Activated naive CD8-positive, alpha-beta T cell (primary cell): ENCODE measurements around the gene COQ9.

ENCODE experiments used
- H3K27ac Mint-ChIP-seq: one replicate; pipeline ENCODE4 v1.8.0; 2021; ENCODE audit warnings: mixed read lengths
- H3K27me3 Mint-ChIP-seq: one replicate; pipeline ENCODE4 v1.8.0; 2021; ENCODE audit warnings: mixed read lengths
- H3K36me3 Mint-ChIP-seq: one replicate; pipeline ENCODE4 v1.8.0; 2021; ENCODE audit warnings: mixed read lengths
- H3K4me1 Mint-ChIP-seq: one replicate; pipeline ENCODE4 v1.8.0; 2021; ENCODE audit warnings: low read depth, mixed read lengths
- H3K4me3 Mint-ChIP-seq: one replicate; pipeline ENCODE4 v1.8.0; 2021; ENCODE audit warnings: mild to moderate bottlenecking, mixed read lengths
- H3K9me3 Mint-ChIP-seq: one replicate; pipeline ENCODE4 v1.8.0; 2021; ENCODE audit warnings: low read depth, mixed read lengths

Gene COQ9

GRCh38 chr16:57502048-57502775, 54.9 kb downstream of the COQ9 start:
- Mint-ChIP-seq H3K4me1 (peaks cover 15% of the 10 kb centered on the region), H3K9me3 (no peaks in the 10 kb centered on the region), H3K27ac (no peak overlapping the region), H3K36me3 (no peaks in the 10 kb centered on the region), H3K27me3 (no peaks in the 10 kb centered on the region), H3K4me3 (no peak overlapping the region)

DNA sequence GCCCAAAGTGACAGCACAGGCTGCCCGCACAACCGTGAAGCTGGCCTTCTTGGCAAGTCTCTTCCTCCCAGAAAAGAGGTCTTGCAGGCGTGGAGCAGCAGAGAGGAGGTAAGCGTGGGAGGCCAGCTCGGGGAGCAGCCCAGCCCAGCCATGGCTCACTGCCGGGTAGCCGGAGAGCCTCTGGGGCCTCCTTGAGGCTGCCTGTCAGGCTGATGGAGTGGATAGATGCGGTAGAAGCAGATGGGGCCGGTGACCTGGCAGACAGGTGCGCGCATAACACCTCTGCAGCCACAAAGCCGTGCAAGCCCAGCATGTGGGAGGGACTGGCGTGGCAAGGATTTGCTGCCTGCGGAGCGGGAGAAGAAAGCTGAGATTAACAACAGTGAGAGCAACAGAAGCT, 56.1 kb downstream of the COQ9 start:
- H3K36me3 Mint-ChIP-seq: no peaks in the 10 kb centered on the region
- peaks cover 15% of the 10 kb centered on the region for H3K4me1 Mint-ChIP-seq
- no peak overlapping the region for H3K27ac Mint-ChIP-seq
- no peaks in the 10 kb centered on the region for H3K9me3 Mint-ChIP-seq
- no peaks in the 10 kb centered on the region for H3K27me3 Mint-ChIP-seq
- no peak overlapping the region for H3K4me3 Mint-ChIP-seq

GRCh38 chr16:57504001-57504400, 56.7 kb downstream of the COQ9 start:
- Mint-ChIP-seq H3K4me3 (no peak overlapping the region), H3K9me3 (no peaks in the 10 kb centered on the region), H3K27me3 (no peaks in the 10 kb centered on the region), H3K4me1 (peaks cover 15% of the 10 kb centered on the region), H3K27ac (no peak overlapping the region), H3K36me3 (no peaks in the 10 kb centered on the region)

DNA sequence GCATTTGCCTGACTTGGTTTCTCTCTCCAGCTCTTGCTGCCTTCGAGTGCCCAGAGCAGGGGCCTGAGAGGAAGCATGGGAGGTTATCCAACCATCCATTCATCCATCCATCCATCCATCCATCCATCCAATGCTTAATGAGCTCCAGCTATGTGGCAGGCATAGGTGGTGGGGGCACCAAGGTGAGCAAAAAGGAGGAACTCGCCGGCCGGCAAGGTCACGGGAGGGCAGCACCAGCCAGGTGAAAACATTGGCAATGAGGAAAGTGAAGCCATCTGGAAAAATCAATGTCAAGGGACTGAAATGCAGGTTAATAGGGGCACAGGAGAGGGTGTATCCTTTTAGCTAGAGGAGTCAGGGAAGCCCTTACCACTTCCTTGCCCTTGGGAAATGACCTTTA, 57.2 kb downstream of the COQ9 start:
- H3K27ac Mint-ChIP-seq: no peak overlapping the region
- no peaks in the 10 kb centered on the region for H3K9me3 Mint-ChIP-seq
- no peaks in the 10 kb centered on the region for H3K27me3 Mint-ChIP-seq
- H3K4me1 Mint-ChIP-seq: peaks cover 14% of the 10 kb centered on the region
- no peaks in the 10 kb centered on the region for H3K36me3 Mint-ChIP-seq
- H3K4me3 Mint-ChIP-seq: no peak overlapping the region

GRCh38 chr16:57505169-57505568, 57.9 kb downstream of the COQ9 start:
- no peak overlapping the region for H3K4me3 Mint-ChIP-seq
- H3K36me3 Mint-ChIP-seq: no peaks in the 10 kb centered on the region
- H3K27ac Mint-ChIP-seq: no peak overlapping the region
- H3K4me1 Mint-ChIP-seq: peaks cover 14% of the 10 kb centered on the region
- no peaks in the 10 kb centered on the region for H3K27me3 Mint-ChIP-seq
- no peaks in the 10 kb centered on the region for H3K9me3 Mint-ChIP-seq

GRCh38 chr16:57507136-57508034, 60.1 kb downstream of the COQ9 start:
- Mint-ChIP-seq H3K36me3 (no peaks in the 10 kb centered on the region), H3K27me3 (no peaks in the 10 kb centered on the region), H3K4me3 (no peak overlapping the region), H3K9me3 (no peaks in the 10 kb centered on the region), H3K27ac (no peak overlapping the region), H3K4me1 (peaks cover 2% of the 10 kb centered on the region)

GRCh38 chr16:57508035-57508425, 60.8 kb downstream of the COQ9 start:
- H3K27me3 Mint-ChIP-seq: no peaks in the 10 kb centered on the region
- no peaks in the 10 kb centered on the region for H3K9me3 Mint-ChIP-seq
- H3K36me3 Mint-ChIP-seq: no peaks in the 10 kb centered on the region
- H3K4me1 Mint-ChIP-seq: no peaks in the 10 kb centered on the region
- no peak overlapping the region for H3K4me3 Mint-ChIP-seq
- no peak overlapping the region for H3K27ac Mint-ChIP-seq

DNA sequence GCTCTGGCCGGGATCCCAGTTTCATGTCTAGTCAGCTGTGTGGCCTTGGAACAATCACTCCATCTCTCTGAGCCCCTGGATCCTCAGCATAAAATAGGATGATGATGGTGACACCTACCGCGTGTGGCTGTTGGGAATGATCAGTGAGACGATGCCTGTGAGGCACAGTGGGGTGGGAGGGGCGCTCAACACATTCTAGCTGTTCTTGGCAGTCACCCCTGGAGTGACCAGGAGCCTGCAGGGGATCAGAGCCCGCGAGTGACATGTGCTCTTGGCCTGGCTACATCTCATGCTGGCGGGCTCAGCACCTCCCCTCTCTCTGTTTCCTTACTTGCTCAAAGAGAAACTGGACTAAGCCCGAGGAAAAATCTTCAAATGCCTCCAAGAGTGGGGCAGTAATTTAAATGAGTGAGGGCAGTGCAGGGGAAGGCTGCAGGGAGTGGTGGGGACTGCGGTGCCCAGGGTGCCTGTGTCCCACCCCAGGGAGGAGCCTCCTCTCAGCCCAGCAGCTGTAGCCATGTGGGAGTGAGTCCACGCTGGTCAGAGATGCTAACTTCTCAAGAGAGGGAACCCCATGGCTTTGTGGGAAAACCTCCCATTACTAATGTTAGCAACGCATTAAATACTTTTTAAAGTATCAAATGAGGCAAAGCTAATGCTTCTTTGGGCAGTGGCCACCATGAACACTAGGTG, 62.1 kb downstream of the COQ9 start:
- H3K9me3 Mint-ChIP-seq: no peaks in the 10 kb centered on the region
- no peaks in the 10 kb centered on the region for H3K36me3 Mint-ChIP-seq
- no peaks in the 10 kb centered on the region for H3K27me3 Mint-ChIP-seq
- H3K4me3 Mint-ChIP-seq: no peak overlapping the region
- no peak overlapping the region for H3K27ac Mint-ChIP-seq
- H3K4me1 Mint-ChIP-seq: no peaks in the 10 kb centered on the region

DNA sequence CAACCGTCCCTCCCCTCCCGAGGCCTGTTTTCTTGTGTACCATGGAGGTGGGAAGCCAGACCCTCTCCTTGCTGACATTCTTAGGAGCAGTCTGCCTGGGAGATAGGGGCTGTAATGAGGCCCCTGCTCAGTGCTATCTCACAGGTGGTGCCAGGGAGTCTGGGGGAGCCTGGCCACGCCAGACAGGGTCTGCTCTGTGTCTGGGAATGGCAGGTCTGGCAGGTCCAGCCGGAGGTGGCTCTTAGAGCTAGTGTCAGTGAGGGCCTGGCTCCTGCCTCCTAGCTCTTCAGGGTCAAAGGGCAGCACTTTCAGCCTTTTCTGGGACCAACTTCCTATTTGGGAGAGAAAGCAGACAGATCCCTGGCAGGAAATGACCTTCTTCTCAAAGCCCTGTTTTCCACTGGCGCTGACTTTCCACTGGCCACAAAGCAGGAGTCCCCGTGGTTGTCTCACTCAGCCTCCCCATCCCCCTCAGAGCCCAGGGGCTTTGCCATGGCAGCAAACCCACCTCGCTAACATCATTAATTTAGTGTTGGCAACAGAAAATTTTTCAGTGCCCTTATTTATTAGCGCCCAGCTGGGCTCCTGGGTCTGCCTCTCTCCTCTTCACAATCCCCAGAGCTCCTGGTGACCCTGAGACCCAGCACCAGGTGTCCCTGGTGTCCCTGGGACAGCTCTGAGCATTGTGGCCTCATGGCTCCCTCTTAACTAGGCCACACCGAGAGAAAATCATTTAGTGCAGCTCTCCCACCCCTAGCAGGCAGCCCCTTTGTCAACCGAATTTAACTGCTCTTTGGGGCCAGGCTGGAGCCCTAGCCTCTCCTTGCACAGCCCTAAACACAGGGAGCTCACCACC, 63.0 kb downstream of the COQ9 start:
- H3K4me3 Mint-ChIP-seq: no peak overlapping the region
- H3K27me3 Mint-ChIP-seq: no peaks in the 10 kb centered on the region
- H3K27ac Mint-ChIP-seq: no peak overlapping the region
- H3K36me3 Mint-ChIP-seq: no peaks in the 10 kb centered on the region
- no peaks in the 10 kb centered on the region for H3K4me1 Mint-ChIP-seq
- H3K9me3 Mint-ChIP-seq: no peaks in the 10 kb centered on the region
